GM12878 (cell line): ENCODE data around the gene KRT32. TPM values are rescaled to one million over a fixed set of nuclear protein-coding genes. Genes with fewer than 3 reads are reported as not detected.

Experiments
- ATAC-seq: fragments of 200-7000 bp; cut with Tn5 transposase; 3 replicates; pipeline ENCODE4 v1.9.1; 2020; ENCODE audit warnings: mild to moderate bottlenecking, moderate library complexity
- BruUV-seq: library from RNA; stranded (reverse); fragments of 400-500 nt; replicated peaks from 2 replicates; lab custom pipeline; 2021; lab: Mats Ljungman, UMichigan
- CTCF ChIA-PET: fragments of 300-600 bp; sonication (Branson Sonifier 250); formaldehyde crosslinking; extraction: SDS; loops from one replicate; lab custom pipeline; 2021; ENCODE audit warnings: inconsistent platforms; lab: Yijun Ruan, JAX
- POLR2A ChIA-PET: fragments of 350-600 bp; formaldehyde crosslinking; extraction: SDS; loops from one replicate; lab custom pipeline; 2021; ENCODE audit warnings: inconsistent platforms; lab: Charles Lee
- RAD21 ChIA-PET: fragments of 300-600 bp; sonication (Branson Sonifier 250); formaldehyde crosslinking; loops from one replicate; lab custom pipeline; 2023; ENCODE audit warnings: antibody characterized with exemption; ENCODE audit not compliant: unreplicated experiment; lab: Charles Lee
- SMC1A ChIA-PET: fragments of 300-600 bp; sonication (Branson Sonifier 250); formaldehyde crosslinking; loops from one replicate; lab custom pipeline; 2023; ENCODE audit not compliant: unreplicated experiment, uncharacterized antibody; lab: Charles Lee
- DNase-seq: peaks from one replicate; pipeline ENCODE4 v3.0.0-alpha.2; 2011; ENCODE audit warnings: low read depth, low spot score
- FAIRE-seq: peaks from 3 replicates; lab custom pipeline; 2011; peaks lifted over from hg19 to GRCh38; lab: Jason Lieb, UNC
- H2AFZ ChIP-seq: 2 replicates; pipeline ENCODE4 v1.6.0; 2011; ENCODE audit warnings: low read depth, low read length, control low read depth; ENCODE audit not compliant: control insufficient read depth
- H3K27ac ChIP-seq: 2 replicates; pipeline ENCODE4 v1.5.1; 2011; ENCODE audit warnings: control low read depth; ENCODE audit not compliant: control insufficient read depth, insufficient read depth
- H3K27me3 ChIP-seq, 2 experiments: replicated peaks in 1 of 2; 2 replicates each; pipeline versions ENCODE4 v1.6.0 to v1.6.1; 2011; ENCODE audit warnings: low read length in 1 of 2; ENCODE audit not compliant: control insufficient read depth in 2 of 2, insufficient read depth in 2 of 2
- H3K36me3 ChIP-seq, 2 experiments: 2 replicates each; pipeline ENCODE4 v1.5.1; 2011; ENCODE audit warnings: low read length in 1 of 2; ENCODE audit not compliant: control insufficient read depth in 2 of 2, insufficient read depth in 2 of 2
- H3K4me1 ChIP-seq: 2 replicates; pipeline ENCODE4 v1.6.1; 2011; ENCODE audit warnings: mild to moderate bottlenecking, low read length, moderate library complexity, mixed read lengths; ENCODE audit not compliant: control insufficient read depth, insufficient read depth
- H3K4me2 ChIP-seq: 2 replicates; pipeline ENCODE4 v1.6.0; 2011; ENCODE audit warnings: control low read depth; ENCODE audit not compliant: control insufficient read depth, insufficient read depth
- H3K4me3 ChIP-seq: fragments of 200-600 bp; sonication (generic); 2 replicates; pipeline ENCODE4 v1.5.1; 2016
- H3K79me2 ChIP-seq: 2 replicates; pipeline ENCODE4 v1.6.0; 2011; ENCODE audit warnings: low read length; ENCODE audit not compliant: control insufficient read depth, insufficient read depth
- H3K9ac ChIP-seq: 2 replicates; pipeline ENCODE4 v1.8.0; 2011; ENCODE audit warnings: low read length, control low read depth, mixed read lengths; ENCODE audit not compliant: control insufficient read depth, insufficient read depth
- H3K9me3 ChIP-seq: replicated peaks from 3 replicates; pipeline ENCODE4 v1.5.1; 2011; ENCODE audit warnings: mild to moderate bottlenecking, low read length; ENCODE audit not compliant: control insufficient read depth, insufficient read depth
- H4K20me1 ChIP-seq: 2 replicates; pipeline ENCODE4 v1.6.0; 2011; ENCODE audit not compliant: control insufficient read depth, insufficient read depth
- CBX5 ChIP-seq: sonication (generic); IDR thresholded peaks from 2 replicates; pipeline ENCODE4 v1.6.1; 2016; ENCODE audit warnings: low read depth, moderate library complexity, mild to moderate bottlenecking, inconsistent platforms
- JUND ChIP-seq: IDR thresholded peaks from 2 replicates; pipeline ENCODE4 v1.6.1; 2012; ENCODE audit warnings: low read depth, mild to moderate bottlenecking, low read length, improper control_type of control experiment, moderate library complexity
- MYC ChIP-seq: IDR thresholded peaks from 2 replicates; pipeline ENCODE4 v1.6.1; 2011; ENCODE audit warnings: mild to moderate bottlenecking, low read length, moderate library complexity, inconsistent platforms; ENCODE audit not compliant: insufficient read depth, insufficient replicate concordance, insufficient read length, severe bottlenecking
- NFXL1 ChIP-seq: fragments of 450-650 bp; IDR thresholded peaks from 2 replicates; pipeline ENCODE4 v1.6.1; 2017; ENCODE audit warnings: antibody characterized with exemption, mild to moderate bottlenecking, borderline replicate concordance
- RAD51 ChIP-seq: fragments of 450-650 bp; IDR thresholded peaks from 2 replicates; pipeline ENCODE4 v1.6.1; 2016; ENCODE audit warnings: moderate library complexity, mild to moderate bottlenecking, inconsistent platforms
- SKIL ChIP-seq: fragments of 450-650 bp; IDR thresholded peaks from 2 replicates; pipeline ENCODE4 v1.6.1; 2017; ENCODE audit warnings: mild to moderate bottlenecking, low read depth, inconsistent platforms; ENCODE audit not compliant: poor library complexity, severe bottlenecking
- SREBF2 ChIP-seq: IDR thresholded peaks from 2 replicates; pipeline ENCODE4 v1.6.1; 2012; ENCODE audit warnings: mild to moderate bottlenecking, low read length
- TCF7 ChIP-seq: IDR thresholded peaks from 2 replicates; pipeline ENCODE4 v1.6.1; 2014; ENCODE audit warnings: antibody characterized with exemption, borderline replicate concordance
- USF1 ChIP-seq: IDR thresholded peaks from 2 replicates; pipeline ENCODE4 v1.6.1; 2011; ENCODE audit warnings: borderline replicate concordance, low read depth, mild to moderate bottlenecking, moderate library complexity, mixed read lengths, low read length; ENCODE audit not compliant: insufficient read depth; ENCODE audit errors: extremely low read length
- ZBTB11 ChIP-seq: fragments of 450-650 bp; formaldehyde crosslinking; IDR thresholded peaks from 2 replicates; pipeline ENCODE4 v1.5.0; 2022; ENCODE audit warnings: mild to moderate bottlenecking, missing genetic modification characterization
- ZNF274 ChIP-seq: IDR thresholded peaks from one replicate; pipeline ENCODE4 v1.8.0; 2011; ENCODE audit not compliant: insufficient read length, insufficient read depth
- WGBS: methylation state at CpG from one replicate; pipeline ENCODE4 v1.1.6; 2016; ENCODE audit warnings: low lambda C conversion rate; ENCODE audit not compliant: insufficient replicate concordance, insufficient coverage; ENCODE audit errors: missing lambda C conversion rate; 5-methylcytosine and 5-hydroxymethylcytosine counted together
- in situ Hi-C: fragments of 300-500 bp; cut with MboI; formaldehyde crosslinking; loops from 9 replicates; pipeline ENCODE4 v1.14.3; 2018; ENCODE audit warnings: mixed read lengths
- intact Hi-C: fragments of 100-400 bp; cut with micrococcal nuclease; formaldehyde crosslinking; loops from one replicate; pipeline ENCODE4 v1.14.2; 2022; ENCODE audit not compliant: unreplicated experiment
- polyA plus RNA-seq, 11 experiments: library from polyadenylated mRNA; depleted of rRNA in 4 of 11; unstranded in 6 of 11; stranded (reverse) in 5 of 11; fragments of >200 nt; fragmentation: Nextera tagmentation in 4 of 11; fragmentation: Illumina TruSeq in 1 of 11; extraction: Ambion mirVana in 4 of 11; extraction: Trizol in 1 of 11; gene quantifications; 1 replicate in 1 of 11; 2 replicates in 10 of 11; pipeline versions ENCODE4 v1.2.1 to v1.2.3, GENCODE V29; 2011 to 2016; ENCODE audit warnings: inconsistent platforms in 2 of 11, missing spikeins in 2 of 11, low read depth in 1 of 11
- total RNA-seq, 4 experiments: library from RNA; depleted of rRNA in 3 of 4; stranded (reverse); fragments of >200 nt in 3 of 4; fragmentation: Illumina TruSeq in 1 of 4; extraction: Trizol in 1 of 4; gene quantifications; 2 replicates each; pipeline versions ENCODE4 v1.2.1 to v1.2.3, GENCODE V29; 2013 to 2021

The KRT32 gene
- total and polyA plus RNA-seq, 10 of the 15 experiments (the other 5 are each of a cell fraction or from before 2014, with no cell fraction given) = not detected

GRCh38 chr17:41434415-41434814 is 32.8 kb downstream of the KRT32 start:
- H3K4me2 ChIP-seq = no peak overlapping the region
- ChIA-PET RAD21 (no interaction called here), SMC1A (no interaction called here), POLR2A (no interaction called here), CTCF (no interaction called here)
- H3K4me1 ChIP-seq = no peaks in the 10 kb centered on the region
- no peak overlapping the region for H3K27ac ChIP-seq
- no peaks in the 10 kb centered on the region for H3K79me2 ChIP-seq
- 37% methylated on average over 5 of the region's 5 CpGs for WGBS
- in situ Hi-C loops = no loop called here
- no peak overlapping the region for H3K4me3 ChIP-seq
- H3K36me3 ChIP-seq = no peaks in the 10 kb centered on the region
- TF ChIP-seq CBX5 = no peak
- TF ChIP-seq SREBF2 = no peak
- TF ChIP-seq RAD51 = no peak
- no peak overlapping the region for H2AFZ ChIP-seq
- DNase-seq (no peak), FAIRE-seq (no peak), ATAC-seq (no peak)
- peaks cover 0 to 3% of the 10 kb centered on the region in 2 experiments; a peak in 2 of 4 replicates for H3K27me3 ChIP-seq
- H4K20me1 ChIP-seq = no peaks in the 10 kb centered on the region
- no peaks in the 10 kb centered on the region for H3K9me3 ChIP-seq
- BruUV-seq = no TSS peak
- intact Hi-C loops = no loop called here
- H3K9ac ChIP-seq = no peak overlapping the region

GRCh38 chr17:41434005-41434404 is 33.2 kb downstream of the KRT32 start:
- SMC1A ChIA-PET = no interaction called here
- WGBS = 2% methylated on average over 4 of the region's 4 CpGs
- TF ChIP-seq USF1 (no peak), NFXL1 (no peak), MYC (no peak), JUND (no peak), ZNF274 (no peak), SKIL (no peak), ZBTB11 (CRISPR knock-in tag) (no peak), TCF7 (no peak)

More at GRCh38 chr17:41434005-41434404, 33.2 kb downstream of the KRT32 start:
- DNase-seq (no peak), FAIRE-seq (no peak), ATAC-seq (no peak)
- no peak overlapping the region for H3K27ac ChIP-seq
- no peaks in the 10 kb centered on the region for H3K36me3 ChIP-seq
- H3K27me3 ChIP-seq = peaks cover 0 to 3% of the 10 kb centered on the region in 2 experiments; a peak in 2 of 4 replicates
- no peak overlapping the region for H3K9ac ChIP-seq
- no peaks in the 10 kb centered on the region for H3K9me3 ChIP-seq
- H3K4me3 ChIP-seq = no peak overlapping the region
- no peaks in the 10 kb centered on the region for H3K79me2 ChIP-seq
- no peak overlapping the region for H2AFZ ChIP-seq
- H3K4me2 ChIP-seq = no peak overlapping the region
- intact Hi-C loops (no loop called here), in situ Hi-C loops (no loop called here)
- BruUV-seq = no TSS peak
- POLR2A ChIA-PET = interaction anchor here (0.6 kb wide), 1 partner anchor 127 kb away, joined by 3 read pairs; no protein-coding TSS in a partner anchor
- H4K20me1 ChIP-seq = no peaks in the 10 kb centered on the region
- no peaks in the 10 kb centered on the region for H3K4me1 ChIP-seq
- RAD21 ChIA-PET = no interaction called here
- CTCF ChIA-PET = no interaction called here
